HepG2 (cell line): Measurements from ENCODE around the gene TMEM214. TPM values are rescaled to one million over a fixed set of nuclear protein-coding genes. Genes with fewer than 3 reads are reported as not detected.

Source experiments
- ATAC-seq: fragments of 200-7000 bp; cut with Tn5 transposase; 3 replicates; pipeline ENCODE4 v1.9.1; 2020; ENCODE audit warnings: mild to moderate bottlenecking, moderate library complexity
- BruUV-seq: library from RNA; stranded (reverse); fragments of 400-500 nt; replicated peaks from 2 replicates; lab custom pipeline; 2021; lab: Mats Ljungman, UMichigan
- CTCF ChIA-PET: fragments of 300-600 bp; formaldehyde crosslinking; extraction: SDS; loops from one replicate; lab custom pipeline; 2021; ENCODE audit warnings: low total read pairs, inconsistent platforms, low intra/inter-chr PET ratio; lab: Yijun Ruan, JAX
- POLR2A ChIA-PET: fragments of 350-600 bp; sonication (Branson Sonifier 250); formaldehyde crosslinking; loops from one replicate; lab custom pipeline; 2020; ENCODE audit warnings: antibody characterized with exemption, inconsistent platforms; lab: Yijun Ruan, JAX
- DNase-seq: peaks from one replicate; pipeline ENCODE4 v3.0.0-alpha.2; 2015; ENCODE audit warnings: low spot score
- FAIRE-seq: peaks from 3 replicates; lab custom pipeline; 2011; peaks lifted over from hg19 to GRCh38; lab: Jason Lieb, UNC
- H2AFZ ChIP-seq: one replicate; pipeline ENCODE4 v1.6.1; 2011; ENCODE audit warnings: low read length, inconsistent platforms
- H3K27ac ChIP-seq: fragments of 300-600 bp; 3 replicates; pipeline ENCODE4 v1.8.0; 2011; ENCODE audit warnings: mixed run types, mild to moderate bottlenecking, mixed read lengths, low read length, inconsistent platforms; ENCODE audit not compliant: insufficient read depth; ENCODE audit errors: extremely low read length
- H3K27me3 ChIP-seq, 2 experiments: fragments of 200-600 bp in 1 of 2; 2 replicates in 1 of 2; 3 replicates in 1 of 2; pipeline versions ENCODE4 v1.6.0 to v1.8.0; 2011; ENCODE audit warnings: low read length in 2 of 2, mild to moderate bottlenecking in 2 of 2, moderate library complexity in 2 of 2, inconsistent platforms in 1 of 2; ENCODE audit not compliant: insufficient read depth in 2 of 2, control insufficient read depth in 1 of 2
- H3K36me3 ChIP-seq, 2 experiments: fragments of 200-600 bp in 1 of 2; replicated peaks in 1 of 2; 2 replicates in 1 of 2; 3 replicates in 1 of 2; pipeline versions ENCODE4 v1.5.1 to v1.8.0; 2011; ENCODE audit warnings: low read length in 2 of 2, inconsistent platforms in 1 of 2; ENCODE audit not compliant: insufficient read depth in 2 of 2, control insufficient read depth in 1 of 2
- H3K4me1 ChIP-seq: 2 replicates; pipeline ENCODE4 v1.5.1; 2012; ENCODE audit warnings: low read length, inconsistent platforms; ENCODE audit not compliant: insufficient read depth
- H3K4me2 ChIP-seq: 2 replicates; pipeline ENCODE4 v1.6.0; 2011; ENCODE audit warnings: low read depth, low read length, inconsistent platforms
- H3K4me3 ChIP-seq, 3 experiments: fragments of 200-600 bp in 1 of 3; sonication (generic), shearing (Covaris generic) in 1 of 3; replicated peaks in 1 of 3; 2 replicates each; pipeline ENCODE4 v1.5.1; 2011 to 2016; ENCODE audit warnings: low read length in 3 of 3, inconsistent platforms in 2 of 3, low read depth in 2 of 3, mild to moderate bottlenecking in 2 of 3, control low read depth in 1 of 3, mixed read lengths in 1 of 3; ENCODE audit not compliant: insufficient read depth in 1 of 3
- H3K79me2 ChIP-seq: one replicate; pipeline ENCODE4 v1.6.1; 2011; ENCODE audit warnings: low read length, inconsistent platforms; ENCODE audit not compliant: insufficient read depth
- H3K9ac ChIP-seq: 2 replicates; pipeline ENCODE4 v1.6.0; 2011; ENCODE audit warnings: mild to moderate bottlenecking, low read depth, low read length, inconsistent platforms; ENCODE audit not compliant: insufficient read depth
- H3K9me3 ChIP-seq: 2 replicates; pipeline ENCODE4 v1.5.1; 2012; ENCODE audit warnings: mild to moderate bottlenecking, low read length
- H4K20me1 ChIP-seq: 2 replicates; pipeline ENCODE4 v1.6.0; 2011; ENCODE audit warnings: inconsistent platforms, mild to moderate bottlenecking, low read length, moderate library complexity; ENCODE audit not compliant: insufficient read depth
- FOXO4 ChIP-seq: sonication (generic); formaldehyde crosslinking; conservative IDR thresholded peaks from 2 replicates; pipeline ENCODE4 v1.8.1; 2023; ENCODE audit warnings: missing genetic modification reagents
- KAT8 ChIP-seq: IDR thresholded peaks from 2 replicates; pipeline ENCODE4 v1.6.1; 2016; ENCODE audit warnings: missing genetic modification reagents, missing compliant biosample characterization
- MIXL1 ChIP-seq: IDR thresholded peaks from 2 replicates; pipeline ENCODE4 v1.6.1; 2016
- NCOA2 ChIP-seq: sonication (generic); formaldehyde crosslinking; IDR thresholded peaks from 2 replicates; pipeline ENCODE4 v1.8.0; 2022; ENCODE audit warnings: inconsistent platforms
- RORA ChIP-seq: sonication (generic); formaldehyde crosslinking; IDR thresholded peaks from 2 replicates; pipeline ENCODE4 v1.5.0; 2020; ENCODE audit warnings: mild to moderate bottlenecking, missing genetic modification reagents, moderate library complexity
- TEF ChIP-seq: sonication (generic); formaldehyde crosslinking; IDR thresholded peaks from 2 replicates; pipeline ENCODE4 v1.5.0; 2020; ENCODE audit warnings: missing genetic modification reagents
- ZNF235 ChIP-seq: sonication (generic); formaldehyde crosslinking; IDR thresholded peaks from 2 replicates; pipeline ENCODE4 v1.8.1; 2023; ENCODE audit warnings: mild to moderate bottlenecking, missing genetic modification reagents, borderline replicate concordance
- ZNF883 ChIP-seq: sonication (generic); formaldehyde crosslinking; IDR thresholded peaks from 2 replicates; pipeline ENCODE4 v1.5.1; 2020; ENCODE audit warnings: mild to moderate bottlenecking, missing genetic modification reagents; ENCODE audit errors: not compliant biosample characterization
- WGBS: methylation state at CpG from one replicate; pipeline ENCODE4 v1.1.6; 2017; ENCODE audit warnings: low lambda C conversion rate; 5-methylcytosine and 5-hydroxymethylcytosine counted together
- in situ Hi-C: cut with HindIII; loops from 2 replicates; pipeline ENCODE4 v1.10.0; 2017; ENCODE audit warnings: low pct_unique_long_range_greater_than_20kb; ENCODE audit not compliant: extremely low pct_ligation_motif_present
- intact Hi-C: fragments of 100-400 bp; cut with micrococcal nuclease; formaldehyde crosslinking; loops from one replicate; pipeline ENCODE4 v1.10.0; 2022; ENCODE audit not compliant: unreplicated experiment
- polyA plus RNA-seq, 8 experiments: library from polyadenylated mRNA; depleted of rRNA in 3 of 8; stranded (reverse) in 7 of 8; unstranded in 1 of 8; fragments of >200 nt; fragmentation: Illumina TruSeq in 4 of 8; extraction: Trizol in 4 of 8; gene quantifications; 2 replicates each; pipeline versions ENCODE4 v1.2.1 to v1.2.3, GENCODE V29; 2011 to 2016; ENCODE audit warnings: low read depth in 4 of 8, missing spikeins in 1 of 8, mixed read lengths in 1 of 8; ENCODE audit not compliant: insufficient read depth in 1 of 8
- total RNA-seq, 5 experiments: library from RNA; depleted of rRNA; stranded (reverse); fragments of >200 nt; fragmentation: Illumina TruSeq; extraction: Trizol; gene quantifications; 2 replicates each; pipeline ENCODE4 v1.2.3, GENCODE V29; 2016; ENCODE audit warnings: low read depth in 1 of 5

TMEM214 gene
- total and polyA plus RNA-seq, 2 of the 13 experiments (the other 11 are each of a cell fraction or from before 2014, with no cell fraction given): 58.3 to 132 TPM

DNA sequence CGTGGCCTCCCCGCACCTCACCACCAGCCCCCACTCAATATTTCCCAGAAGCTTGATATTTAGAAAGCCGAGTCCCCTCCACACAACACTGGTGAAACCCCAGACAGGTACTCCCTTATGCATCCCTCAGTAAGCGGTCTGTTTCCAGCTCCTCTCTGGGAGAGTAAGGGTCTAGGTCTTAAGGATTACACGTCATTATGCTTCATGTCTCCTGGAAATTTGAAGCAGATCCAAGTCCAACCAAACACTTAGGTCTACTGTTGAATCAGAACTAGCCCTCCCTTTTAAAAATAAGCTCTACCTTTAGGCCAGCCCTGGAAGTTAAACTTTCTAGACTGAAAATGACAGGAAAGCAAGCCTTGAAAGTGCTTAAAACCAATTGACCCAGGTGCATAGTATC lies 40.2 kb downstream of the TMEM214 start:
- ChIA-PET CTCF (no interaction called here), POLR2A (interaction anchor here (0.7 to 4.3 kb wide), 9 partner anchors 11 to 1821 kb away, joined by 3 to 106 read pairs (median 12); partner anchors contain the start of genes AGBL5, ATRAID, KHK and SLC5A6)

More for the DNA sequence above, 40.2 kb downstream of the TMEM214 start:
- Histone ChIP-seq H4K20me1 (no peaks in the 10 kb centered on the region), H3K4me3 (peak overlapping the region; percentile 81 to 99 (median 98)), H2AFZ (no peak overlapping the region), H3K27ac (no peak overlapping the region), H3K9ac (peak overlapping the region; percentile 61), H3K9me3 (no peaks in the 10 kb centered on the region), H3K4me1 (peaks cover 78% of the 10 kb centered on the region), H3K27me3 (peaks cover 0 to 16% of the 10 kb centered on the region in 2 experiments; a peak in 2 of 5 replicates), H3K4me2 (peak overlapping the region; percentile 95), H3K36me3 (peaks cover 13 to 20% of the 10 kb centered on the region in 2 experiments), H3K79me2 (peaks cover 30% of the 10 kb centered on the region)
- no peak for FAIRE-seq
- no TSS peak for BruUV-seq
- intact Hi-C loops (no loop called here), in situ Hi-C loops (no loop called here)
- DNase-seq: no peak
- no peak for TF ChIP-seq TEF (CRISPR knock-in tag)
- TF ChIP-seq KAT8 (CRISPR knock-in tag): no peak
- no peak for TF ChIP-seq NCOA2 (CRISPR knock-in tag)
- no peak for TF ChIP-seq MIXL1 (CRISPR knock-in tag)
- no peak for TF ChIP-seq ZNF235 (CRISPR knock-in tag)
- no peak for TF ChIP-seq ZNF883
- no peak for TF ChIP-seq RORA
- 0 out of 2 replicates have a peak, but pooled peaks have one; percentile 71 for TF ChIP-seq FOXO4 (CRISPR knock-in tag)
- 33% methylated on average over 5 of the region's 5 CpGs for WGBS
- no peak; the same call in 1 of the 3 replicates for ATAC-seq
